IMR-90 (cell line): ENCODE measurements around the gene MPC2.

Source experiments
- BHLHE40 ChIP-seq: fragments of 150-350 bp; IDR thresholded peaks from 2 replicates; pipeline ENCODE4 v1.6.1; 2016; ENCODE audit warnings: mild to moderate bottlenecking, low read depth, low read length
- CEBPB ChIP-seq: IDR thresholded peaks from 2 replicates; pipeline ENCODE4 v1.6.1; 2012; ENCODE audit warnings: low read depth, low read length, improper control_type of control experiment
- MAZ ChIP-seq: IDR thresholded peaks from 2 replicates; pipeline ENCODE4 v1.6.1; 2012; ENCODE audit warnings: low read depth, mild to moderate bottlenecking, low read length, improper control_type of control experiment, moderate library complexity, borderline replicate concordance
- NFE2L2 ChIP-seq: fragments of 150-350 bp; IDR thresholded peaks from 2 replicates; pipeline ENCODE4 v1.6.1; 2016; ENCODE audit warnings: low read depth, mild to moderate bottlenecking, low read length
- POLR2A ChIP-seq: IDR thresholded peaks from 2 replicates; pipeline ENCODE4 v1.6.1; 2012; ENCODE audit warnings: mild to moderate bottlenecking, low read depth, low read length
- RAD21 ChIP-seq: IDR thresholded peaks from 2 replicates; pipeline ENCODE4 v1.6.1; 2012; ENCODE audit warnings: low read length, improper control_type of control experiment
- RCOR1 ChIP-seq: IDR thresholded peaks from 2 replicates; pipeline ENCODE4 v1.6.1; 2012; ENCODE audit warnings: mild to moderate bottlenecking, low read length, improper control_type of control experiment; ENCODE audit not compliant: insufficient replicate concordance
- RFX5 ChIP-seq: IDR thresholded peaks from 2 replicates; pipeline ENCODE4 v1.8.0; 2012; ENCODE audit warnings: low read depth, mild to moderate bottlenecking, low read length, moderate library complexity
- USF2 ChIP-seq: fragments of 150-350 bp; IDR thresholded peaks from 2 replicates; pipeline ENCODE4 v1.6.1; 2017; ENCODE audit warnings: mild to moderate bottlenecking, antibody characterized with exemption, low read length, low read depth
- TF ChIP-seq, protein P1 (sequence below): conservative IDR thresholded peaks from 2 replicates; pipeline ENCODE4 v1.5.1; 2012; ENCODE audit warnings: mild to moderate bottlenecking, low read depth, low read length, improper control_type of control experiment

GRCh38 chr1:167882376-167882775 lies 54.5 kb downstream of the MPC2 start:
- TF ChIP-seq POLR2A (no peak), CEBPB (no peak), RAD21 (no peak), RFX5 (no peak), BHLHE40 (no peak), USF2 (no peak), NFE2L2 (no peak), RCOR1 (no peak), MAZ (no peak)
- TF ChIP-seq, protein P1, sequence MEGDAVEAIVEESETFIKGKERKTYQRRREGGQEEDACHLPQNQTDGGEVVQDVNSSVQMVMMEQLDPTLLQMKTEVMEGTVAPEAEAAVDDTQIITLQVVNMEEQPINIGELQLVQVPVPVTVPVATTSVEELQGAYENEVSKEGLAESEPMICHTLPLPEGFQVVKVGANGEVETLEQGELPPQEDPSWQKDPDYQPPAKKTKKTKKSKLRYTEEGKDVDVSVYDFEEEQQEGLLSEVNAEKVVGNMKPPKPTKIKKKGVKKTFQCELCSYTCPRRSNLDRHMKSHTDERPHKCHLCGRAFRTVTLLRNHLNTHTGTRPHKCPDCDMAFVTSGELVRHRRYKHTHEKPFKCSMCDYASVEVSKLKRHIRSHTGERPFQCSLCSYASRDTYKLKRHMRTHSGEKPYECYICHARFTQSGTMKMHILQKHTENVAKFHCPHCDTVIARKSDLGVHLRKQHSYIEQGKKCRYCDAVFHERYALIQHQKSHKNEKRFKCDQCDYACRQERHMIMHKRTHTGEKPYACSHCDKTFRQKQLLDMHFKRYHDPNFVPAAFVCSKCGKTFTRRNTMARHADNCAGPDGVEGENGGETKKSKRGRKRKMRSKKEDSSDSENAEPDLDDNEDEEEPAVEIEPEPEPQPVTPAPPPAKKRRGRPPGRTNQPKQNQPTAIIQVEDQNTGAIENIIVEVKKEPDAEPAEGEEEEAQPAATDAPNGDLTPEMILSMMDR, result no peak
